Measurements from ENCODE around the gene NFKBIA. TPM values are rescaled to one million over a fixed set of nuclear protein-coding genes. Genes with fewer than 3 reads are reported as not detected.

The NFKBIA gene
- total and polyA plus RNA-seq, 4 donors = 39.3 to 90.7 (median 55.4) TPM

DNA sequence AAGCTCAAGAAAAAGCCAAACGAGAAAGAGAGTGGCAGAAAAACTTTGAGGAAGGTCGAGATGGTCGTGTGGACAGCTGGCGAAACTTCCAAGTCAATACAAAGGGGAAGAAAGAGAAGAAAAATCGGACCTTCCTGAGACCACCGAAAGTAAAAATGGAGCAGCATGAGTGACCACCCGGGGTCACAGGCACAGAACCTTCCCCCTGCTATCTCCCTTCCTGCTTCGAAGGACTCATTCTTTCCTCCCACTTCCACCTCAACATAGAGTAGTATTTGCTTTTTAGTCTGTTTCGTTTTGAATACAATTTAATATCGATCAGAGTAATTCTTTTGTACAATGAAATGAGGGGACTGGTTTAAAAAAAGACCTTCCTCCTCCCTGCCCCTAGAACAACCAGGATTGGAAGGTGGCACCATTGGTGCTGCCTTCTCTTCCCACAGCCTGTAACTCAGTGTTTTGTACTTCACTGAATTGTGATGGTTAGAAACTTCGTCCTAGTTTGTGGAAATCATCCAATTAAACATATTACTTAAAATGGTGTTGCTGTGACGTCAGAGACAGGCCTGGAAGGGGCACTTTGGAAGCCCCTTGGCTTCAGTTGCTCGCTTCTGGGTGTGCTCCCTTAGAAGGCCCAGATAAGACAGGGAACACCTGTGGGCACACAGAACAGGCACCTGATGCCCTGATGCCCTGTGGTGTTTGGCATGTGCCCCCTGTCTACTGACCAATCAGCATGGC, 26.1 kb upstream of the NFKBIA start:
- Histone ChIP-seq H3K27ac (ENCODE audit: low read depth, low read length) (no peak overlapping the region), H3K4me1 (ENCODE audit: control insufficient read depth, insufficient read depth, low read length) (no peaks in the 10 kb centered on the region), H3K27me3 (ENCODE audit: control insufficient read depth, insufficient read depth, low read length) (no peaks in the 10 kb centered on the region), H3K36me3 (ENCODE audit: control insufficient read depth, insufficient read depth, low read length) (no peaks in the 10 kb centered on the region), H3K9me3 (ENCODE audit: control insufficient read depth, insufficient read depth, low read length) (no peaks in the 10 kb centered on the region), H3K4me3 (ENCODE audit: low read depth, low read length) (no peak overlapping the region)
- no peak for DNase-seq (ENCODE audit: low read depth in 4 of 6, low spot score in 6 of 6)
- 89% methylated on average over 3 of the region's 13 CpGs for WGBS (ENCODE audit: insufficient coverage)

DNA sequence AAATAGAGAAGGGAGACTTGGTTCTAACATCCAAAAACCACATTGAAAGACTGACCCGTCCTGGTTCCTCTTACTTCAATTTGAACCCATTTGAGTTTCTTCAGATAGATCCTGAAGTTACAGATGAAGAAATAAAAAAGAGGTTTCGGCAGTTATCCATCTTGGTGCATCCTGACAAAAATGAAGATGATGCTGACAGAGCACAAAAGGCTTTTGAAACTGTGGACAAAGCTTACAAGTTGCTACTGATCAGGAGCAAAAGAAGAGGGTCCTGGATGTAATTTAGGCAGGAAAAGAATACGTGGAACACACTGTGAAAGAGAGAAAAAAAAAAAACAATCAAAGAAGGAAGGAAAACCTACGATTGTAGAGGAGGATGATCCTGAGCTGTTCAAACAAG, 25.4 kb upstream of the NFKBIA start:
- H3K36me3 ChIP-seq (ENCODE audit: control insufficient read depth, insufficient read depth, low read length) = no peaks in the 10 kb centered on the region

DNA sequence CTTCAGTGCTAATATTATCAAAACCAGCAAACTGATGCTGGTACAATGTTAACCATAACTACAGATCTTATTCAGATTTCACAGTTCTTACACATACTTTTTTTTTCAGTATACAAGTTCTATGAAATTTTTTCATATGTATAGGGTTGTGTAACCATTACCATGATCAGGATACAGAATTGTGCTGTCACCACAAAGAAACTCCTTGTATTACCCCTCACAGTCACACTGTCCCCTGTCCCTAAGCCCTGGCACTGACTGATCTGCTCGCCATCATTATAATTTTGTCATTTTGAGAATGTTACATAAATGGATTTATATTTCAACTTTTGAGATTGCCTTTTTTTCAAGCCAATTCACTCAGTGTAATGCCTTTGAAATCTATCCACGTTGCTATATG, 21.3 kb upstream of the NFKBIA start:
- Histone ChIP-seq H3K27me3 (ENCODE audit: control insufficient read depth, insufficient read depth, low read length) (no peaks in the 10 kb centered on the region), H3K4me1 (ENCODE audit: control insufficient read depth, insufficient read depth, low read length) (no peaks in the 10 kb centered on the region), H3K4me3 (ENCODE audit: low read depth, low read length) (no peak overlapping the region), H3K36me3 (ENCODE audit: control insufficient read depth, insufficient read depth, low read length) (no peaks in the 10 kb centered on the region), H3K9me3 (ENCODE audit: control insufficient read depth, insufficient read depth, low read length) (no peaks in the 10 kb centered on the region), H3K27ac (ENCODE audit: low read depth, low read length) (no peak overlapping the region)
- DNase-seq (ENCODE audit: low read depth in 4 of 6, low spot score in 6 of 6) = no peak
- WGBS (ENCODE audit: insufficient coverage) = no CpG with 5 or more reads among the region's 2 CpGs

More for the DNA sequence above, 25.4 kb upstream of the NFKBIA start:
- no peaks in the 10 kb centered on the region for H3K9me3 ChIP-seq (ENCODE audit: control insufficient read depth, insufficient read depth, low read length)
- no peaks in the 10 kb centered on the region for H3K27me3 ChIP-seq (ENCODE audit: control insufficient read depth, insufficient read depth, low read length)
- no peak overlapping the region for H3K27ac ChIP-seq (ENCODE audit: low read depth, low read length)
- no peaks in the 10 kb centered on the region for H3K4me1 ChIP-seq (ENCODE audit: control insufficient read depth, insufficient read depth, low read length)
- no peak overlapping the region for H3K4me3 ChIP-seq (ENCODE audit: low read depth, low read length)
- 69% methylated on average over 2 of the region's 4 CpGs for WGBS (ENCODE audit: insufficient coverage)
- no peak for DNase-seq (ENCODE audit: low read depth in 4 of 6, low spot score in 6 of 6)

DNA sequence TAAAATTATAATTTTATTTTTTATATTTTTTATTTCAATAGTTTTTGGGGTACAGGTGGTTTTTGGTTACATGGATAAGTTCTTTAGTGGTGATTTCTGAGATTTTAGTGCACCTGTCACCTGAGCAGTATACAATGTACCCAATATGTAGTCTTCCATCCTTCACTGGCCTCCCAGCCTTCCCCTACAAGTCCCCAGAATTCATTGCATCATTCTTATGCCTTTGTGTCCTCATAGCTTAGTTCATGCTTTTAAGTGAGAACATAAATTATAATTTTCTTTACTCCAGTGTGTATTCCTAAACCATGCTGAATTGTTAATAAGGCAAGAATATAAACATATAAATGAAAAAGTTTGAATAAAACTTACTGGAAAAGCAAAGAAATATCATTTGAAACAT, 19.1 kb upstream of the NFKBIA start:
- Histone ChIP-seq H3K27me3 (ENCODE audit: control insufficient read depth, insufficient read depth, low read length) (no peaks in the 10 kb centered on the region), H3K4me1 (ENCODE audit: control insufficient read depth, insufficient read depth, low read length) (no peaks in the 10 kb centered on the region), H3K27ac (ENCODE audit: low read depth, low read length) (no peak overlapping the region), H3K9me3 (ENCODE audit: control insufficient read depth, insufficient read depth, low read length) (no peaks in the 10 kb centered on the region), H3K4me3 (ENCODE audit: low read depth, low read length) (no peak overlapping the region), H3K36me3 (ENCODE audit: control insufficient read depth, insufficient read depth, low read length) (no peaks in the 10 kb centered on the region)
- no peak for DNase-seq (ENCODE audit: low read depth in 4 of 6, low spot score in 6 of 6)

DNA sequence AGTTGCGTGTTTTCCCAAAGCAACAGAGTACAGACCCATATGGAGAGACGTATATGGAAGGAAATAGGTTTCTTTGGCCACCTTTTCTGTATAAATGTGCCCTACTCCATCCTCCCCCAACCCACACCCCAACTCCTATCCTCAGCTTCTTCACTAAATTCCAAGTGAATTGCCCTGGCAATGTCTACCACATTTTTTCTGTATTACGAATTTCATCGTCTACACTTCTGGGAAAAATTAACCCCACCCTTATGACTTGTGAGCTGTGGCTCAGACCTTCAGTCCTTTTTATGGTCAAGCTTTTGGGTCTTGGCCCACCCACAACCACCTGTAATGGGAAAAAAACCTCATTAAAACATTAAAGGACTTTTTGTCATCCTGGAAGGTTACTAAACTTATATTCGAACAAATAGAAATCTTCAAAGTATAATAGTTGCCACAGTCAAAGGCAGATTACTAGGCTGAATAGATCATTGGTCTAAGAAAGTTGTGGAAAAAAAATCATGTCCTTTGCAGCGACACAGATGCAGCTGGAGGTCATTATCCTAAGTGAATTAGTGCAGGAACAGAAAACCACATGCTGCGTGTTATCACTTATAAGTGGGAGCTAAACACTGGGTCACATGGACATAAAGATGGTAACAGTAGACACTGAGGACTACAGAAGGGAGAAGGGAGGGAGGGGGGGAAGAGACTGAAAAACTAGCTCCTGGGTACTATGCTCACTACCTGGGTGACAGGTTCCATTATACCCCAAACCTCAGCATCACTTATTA, 15.7 kb upstream of the NFKBIA start:
- Histone ChIP-seq H3K27me3 (ENCODE audit: control insufficient read depth, insufficient read depth, low read length) (no peaks in the 10 kb centered on the region), H3K27ac (ENCODE audit: low read depth, low read length) (no peak overlapping the region), H3K9me3 (ENCODE audit: control insufficient read depth, insufficient read depth, low read length) (no peaks in the 10 kb centered on the region), H3K4me1 (ENCODE audit: control insufficient read depth, insufficient read depth, low read length) (no peaks in the 10 kb centered on the region), H3K36me3 (ENCODE audit: control insufficient read depth, insufficient read depth, low read length) (no peaks in the 10 kb centered on the region), H3K4me3 (ENCODE audit: low read depth, low read length) (no peak overlapping the region)
- DNase-seq (ENCODE audit: low read depth in 4 of 6, low spot score in 6 of 6) = no peak
- WGBS (ENCODE audit: insufficient coverage) = 88% methylated on average over 5 of the region's 7 CpGs

DNA sequence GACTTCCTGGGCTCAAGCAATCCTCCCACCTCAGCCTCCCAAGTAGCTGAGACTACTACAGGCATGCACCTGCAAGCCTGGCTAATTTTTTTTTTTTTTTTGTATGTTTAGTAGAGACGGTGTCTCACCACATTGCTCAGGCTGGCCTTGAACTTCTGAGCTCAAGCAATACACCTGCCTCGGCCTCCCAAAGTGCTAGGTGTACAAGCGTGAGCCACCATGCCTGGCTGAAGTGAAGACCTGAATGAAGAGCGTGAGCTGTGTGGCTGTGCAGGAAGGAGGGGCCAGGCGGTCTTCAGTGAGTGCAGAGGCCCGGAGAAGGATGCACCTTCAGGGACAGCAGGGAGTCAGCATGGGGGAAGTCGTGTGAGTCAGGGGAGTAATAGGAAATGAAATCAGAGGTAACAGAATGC, 14.9 kb upstream of the NFKBIA start:
- no peak overlapping the region for H3K4me3 ChIP-seq (ENCODE audit: low read depth, low read length)
- no peak for DNase-seq (ENCODE audit: low read depth in 4 of 6, low spot score in 6 of 6)
- H3K4me1 ChIP-seq (ENCODE audit: control insufficient read depth, insufficient read depth, low read length) = no peaks in the 10 kb centered on the region
- H3K36me3 ChIP-seq (ENCODE audit: control insufficient read depth, insufficient read depth, low read length) = no peaks in the 10 kb centered on the region
- H3K27me3 ChIP-seq (ENCODE audit: control insufficient read depth, insufficient read depth, low read length) = no peaks in the 10 kb centered on the region
- WGBS (ENCODE audit: insufficient coverage) = 94% methylated on average over 5 of the region's 7 CpGs
- no peaks in the 10 kb centered on the region for H3K9me3 ChIP-seq (ENCODE audit: control insufficient read depth, insufficient read depth, low read length)
- no peak overlapping the region for H3K27ac ChIP-seq (ENCODE audit: low read depth, low read length)

DNA sequence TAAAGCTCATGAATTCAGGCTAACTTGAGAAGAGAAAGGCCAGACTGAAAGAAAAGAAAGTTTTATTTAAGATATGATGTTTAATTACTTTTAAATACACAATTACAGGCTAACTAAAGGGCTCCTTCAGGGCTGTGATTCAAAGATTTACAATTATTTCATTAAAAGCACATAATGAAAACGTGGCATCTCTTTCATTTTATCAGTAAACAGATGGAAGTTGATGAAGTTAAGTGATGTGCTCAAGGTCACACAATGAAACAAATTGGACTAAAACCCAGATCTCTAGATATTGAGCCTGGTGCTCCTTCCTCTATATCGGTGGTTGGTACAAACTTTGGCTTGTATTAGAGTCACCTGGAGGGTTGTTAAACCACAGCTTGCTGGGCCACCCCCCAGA, 13.5 kb upstream of the NFKBIA start:
- Histone ChIP-seq H3K4me3 (ENCODE audit: low read depth, low read length) (no peak overlapping the region), H3K27ac (ENCODE audit: low read depth, low read length) (no peak overlapping the region), H3K9me3 (ENCODE audit: control insufficient read depth, insufficient read depth, low read length) (no peaks in the 10 kb centered on the region), H3K36me3 (ENCODE audit: control insufficient read depth, insufficient read depth, low read length) (no peaks in the 10 kb centered on the region), H3K27me3 (ENCODE audit: control insufficient read depth, insufficient read depth, low read length) (no peaks in the 10 kb centered on the region), H3K4me1 (ENCODE audit: control insufficient read depth, insufficient read depth, low read length) (peaks cover under 1% of the 10 kb centered on the region)
- WGBS (ENCODE audit: insufficient coverage) = 83% methylated on average over 1 of the region's 2 CpGs
- DNase-seq (ENCODE audit: low read depth in 4 of 6, low spot score in 6 of 6) = no peak

DNA sequence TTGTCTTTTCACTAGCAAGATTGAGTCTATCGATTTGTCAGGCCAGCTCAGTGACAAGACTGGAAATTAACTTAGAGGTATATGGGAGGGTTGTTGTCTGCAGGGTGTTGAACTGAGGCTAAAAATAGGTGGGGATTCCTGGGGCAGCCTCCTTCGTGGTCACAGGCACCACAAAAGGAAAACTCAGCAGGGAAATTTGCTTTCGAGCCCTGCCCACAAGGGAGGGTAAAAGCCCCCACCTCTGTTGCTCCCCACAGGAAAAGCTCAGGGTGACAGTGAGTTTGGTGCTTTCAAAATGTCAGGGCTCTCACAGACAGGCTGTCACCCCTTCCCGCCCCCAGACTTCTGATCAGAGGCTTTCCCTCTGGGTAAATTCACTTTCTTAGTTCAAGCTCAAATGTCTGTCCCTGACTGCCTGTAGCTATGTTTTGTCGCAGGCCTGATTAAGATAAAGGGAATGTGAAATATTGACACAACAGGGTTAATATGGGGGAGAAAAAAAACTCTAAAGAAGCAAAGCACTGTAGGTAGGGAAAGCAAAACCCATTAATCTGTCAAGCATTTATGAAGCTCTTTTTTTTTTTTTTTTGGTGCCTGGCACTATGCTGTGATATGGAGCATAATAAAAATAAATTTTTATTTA, 11.7 kb upstream of the NFKBIA start:
- no peaks in the 10 kb centered on the region for H3K9me3 ChIP-seq (ENCODE audit: control insufficient read depth, insufficient read depth, low read length)
- H3K27me3 ChIP-seq (ENCODE audit: control insufficient read depth, insufficient read depth, low read length) = no peaks in the 10 kb centered on the region
- no peak overlapping the region for H3K4me3 ChIP-seq (ENCODE audit: low read depth, low read length)
- WGBS (ENCODE audit: insufficient coverage) = 69% methylated on average over 1 of the region's 5 CpGs
- H3K36me3 ChIP-seq (ENCODE audit: control insufficient read depth, insufficient read depth, low read length) = no peaks in the 10 kb centered on the region
- no peak overlapping the region for H3K27ac ChIP-seq (ENCODE audit: low read depth, low read length)
- no peak for DNase-seq (ENCODE audit: low read depth in 4 of 6, low spot score in 6 of 6)
- H3K4me1 ChIP-seq (ENCODE audit: control insufficient read depth, insufficient read depth, low read length) = peaks cover 3% of the 10 kb centered on the region

DNA sequence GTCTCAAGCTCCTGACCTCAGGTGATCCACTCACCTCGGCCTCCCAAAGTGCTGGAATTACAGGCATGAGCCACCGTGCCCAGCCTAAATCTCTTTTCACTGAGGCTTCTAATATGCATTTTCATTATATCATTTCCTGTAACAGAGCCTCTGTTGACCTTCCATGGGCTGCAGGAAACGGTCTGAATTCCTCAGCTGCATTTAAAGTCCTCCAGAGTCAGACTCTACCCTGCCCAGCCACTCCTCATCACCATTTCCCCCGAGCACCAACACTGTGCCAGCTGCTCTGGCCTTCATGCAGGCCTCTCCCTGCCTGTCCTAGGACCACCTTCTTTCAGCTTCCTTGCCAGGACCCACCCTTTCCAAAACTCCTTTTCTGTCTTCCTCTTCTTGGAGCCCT, 9.8 kb upstream of the NFKBIA start:
- Histone ChIP-seq H3K27me3 (ENCODE audit: control insufficient read depth, insufficient read depth, low read length) (no peaks in the 10 kb centered on the region), H3K36me3 (ENCODE audit: control insufficient read depth, insufficient read depth, low read length) (no peaks in the 10 kb centered on the region), H3K27ac (ENCODE audit: low read depth, low read length) (no peak overlapping the region), H3K4me3 (ENCODE audit: low read depth, low read length) (no peak overlapping the region), H3K4me1 (ENCODE audit: control insufficient read depth, insufficient read depth, low read length) (peaks cover 3% of the 10 kb centered on the region), H3K9me3 (ENCODE audit: control insufficient read depth, insufficient read depth, low read length) (no peaks in the 10 kb centered on the region)
- DNase-seq (ENCODE audit: low read depth in 4 of 6, low spot score in 6 of 6) = no peak
- WGBS (ENCODE audit: insufficient coverage) = 56% methylated on average over 4 of the region's 4 CpGs

Measured in spinal cord (tissue), 10 donors.